ENCODE data around the gene POGLUT2.
"Not testable (repeated sequence)": the region's sequence is repeated elsewhere in the genome, so short reads cannot be mapped to it uniquely, and the experiment has no call there.

The POGLUT2 gene

DNA sequence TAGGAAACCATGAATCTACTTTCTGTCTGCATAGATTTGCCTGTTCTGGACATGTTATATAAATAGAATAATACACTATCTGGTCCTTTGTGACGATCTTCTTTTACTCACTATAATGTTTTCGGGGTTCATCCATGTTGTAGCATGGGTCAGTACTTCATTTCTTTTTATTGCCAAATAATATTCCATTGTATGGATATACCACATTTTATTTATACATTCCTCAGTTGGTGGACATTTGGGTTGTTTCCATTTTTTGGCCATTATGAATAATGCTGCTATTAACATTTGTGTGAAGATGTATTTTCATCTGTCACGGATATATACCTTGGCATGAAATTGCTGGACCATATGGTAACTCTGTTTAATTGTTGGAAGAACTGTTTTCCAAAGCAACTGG, 6.9 kb upstream of the POGLUT2 start:
- FAIRE-seq = no peak

DNA sequence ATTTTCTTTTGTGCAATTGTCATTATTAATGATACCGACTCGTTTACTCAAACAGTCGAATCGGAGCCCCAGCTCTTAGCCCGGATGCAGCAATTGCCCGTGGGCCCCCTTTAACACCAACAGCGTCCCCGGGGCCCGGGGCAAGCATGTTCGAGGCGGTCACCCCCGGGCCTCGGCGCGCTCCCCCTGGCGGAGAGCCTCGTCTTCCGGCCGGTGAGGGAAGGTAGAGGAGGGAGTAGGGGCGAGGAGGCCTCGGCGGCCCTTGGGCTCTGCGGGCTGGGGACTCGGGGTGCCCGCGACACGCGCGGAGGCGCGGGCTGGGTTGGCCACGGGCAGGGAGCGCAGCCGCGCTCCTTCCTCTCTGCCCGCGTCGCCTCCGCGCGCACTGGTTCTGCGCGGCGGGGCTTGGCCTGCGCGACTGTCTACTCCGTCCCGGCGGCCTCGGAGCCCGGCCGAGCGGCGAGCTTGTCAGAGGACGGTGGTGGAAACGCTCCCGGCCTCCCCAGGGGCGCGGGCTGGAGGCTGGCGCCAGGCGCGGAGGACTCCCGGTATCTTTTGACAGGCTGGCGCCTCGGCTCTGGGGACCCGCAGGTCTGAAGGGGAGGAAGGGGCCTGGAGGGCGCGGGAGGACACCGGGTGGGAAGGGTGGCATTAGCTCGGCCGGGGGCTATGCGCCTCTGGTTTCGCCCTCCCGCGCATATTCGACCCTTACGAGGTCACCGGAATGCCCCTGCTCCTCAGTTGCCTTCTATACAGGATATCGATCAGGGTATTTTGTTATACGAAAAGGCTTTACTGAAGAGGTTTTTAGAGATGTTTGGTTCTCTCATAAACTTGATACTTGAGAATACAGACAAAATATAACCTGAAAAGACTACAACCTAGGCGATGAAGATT, 1.6 kb upstream of the POGLUT2 start:
- no peak for FAIRE-seq

DNA sequence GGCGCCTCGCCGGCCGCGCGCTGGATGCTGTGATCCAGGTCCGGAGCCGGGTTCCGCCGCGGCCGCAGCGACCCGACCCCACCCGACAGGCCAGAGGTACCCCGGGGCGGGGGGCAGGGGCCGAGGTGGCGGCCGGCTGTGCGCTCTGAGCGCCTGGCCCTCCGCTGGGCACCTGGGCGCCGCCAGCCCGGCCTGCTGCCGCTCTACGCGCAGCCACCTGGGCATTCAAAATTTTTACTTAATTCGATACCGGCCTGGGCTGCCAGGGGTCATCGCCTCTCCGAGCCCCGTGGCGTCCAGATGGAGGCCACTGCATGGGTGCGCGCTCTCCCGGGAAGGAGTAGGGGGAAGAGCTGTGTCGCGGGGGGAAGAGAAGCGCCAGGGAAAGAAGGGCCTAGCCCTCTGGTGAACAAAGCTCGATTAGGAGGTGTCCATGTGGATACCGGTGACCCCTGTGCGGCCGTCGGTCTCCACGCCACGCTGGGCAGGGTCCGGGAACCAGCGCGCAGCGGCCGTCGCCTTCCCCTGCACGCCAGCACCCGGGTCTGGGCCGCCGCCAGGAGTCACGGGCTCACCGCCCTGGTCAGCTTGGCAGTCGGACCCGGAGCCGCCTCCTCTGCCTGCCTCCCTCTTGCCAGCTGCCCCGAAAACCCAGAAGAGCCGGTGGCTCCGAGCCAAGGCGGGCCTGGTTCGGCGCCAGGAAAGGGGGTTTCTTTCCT, 809 bp upstream of the POGLUT2 start:
- no peak for FAIRE-seq

DNA sequence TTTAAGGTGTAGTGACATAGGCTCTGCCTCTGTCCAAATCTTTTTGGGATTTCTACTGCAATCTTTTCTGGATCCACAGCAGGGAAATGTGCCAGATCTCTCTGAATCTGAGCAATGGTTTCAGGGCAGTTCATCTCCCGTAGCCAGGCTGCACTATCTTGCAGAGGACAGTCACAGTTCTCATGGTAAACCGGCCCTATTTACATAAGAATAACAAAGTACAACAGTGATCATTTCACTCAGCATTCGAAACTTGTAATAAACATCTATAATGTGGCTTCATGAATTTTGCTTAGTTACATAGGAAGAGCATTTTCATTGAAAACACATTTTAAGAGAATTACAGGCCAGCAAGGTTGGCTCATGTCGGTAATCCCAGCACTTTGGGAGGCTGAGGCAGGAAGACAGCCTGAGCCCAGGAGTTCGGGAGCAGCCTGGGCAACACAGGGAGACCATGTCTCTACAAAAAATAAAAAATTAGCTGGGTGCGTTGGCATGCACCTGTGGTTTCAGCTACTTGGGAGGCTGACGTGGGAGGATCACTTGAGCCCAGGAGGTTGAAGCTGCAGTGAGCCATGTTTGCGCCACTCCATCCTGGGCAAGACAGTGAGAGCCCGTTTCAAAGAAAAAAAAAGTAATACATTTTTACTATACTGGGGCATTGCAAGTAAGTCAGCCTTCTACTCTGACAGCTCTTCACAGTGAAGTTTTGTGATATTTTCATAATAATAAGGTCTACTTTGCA, 5.0 kb downstream of the POGLUT2 start:
- no peak for FAIRE-seq

DNA sequence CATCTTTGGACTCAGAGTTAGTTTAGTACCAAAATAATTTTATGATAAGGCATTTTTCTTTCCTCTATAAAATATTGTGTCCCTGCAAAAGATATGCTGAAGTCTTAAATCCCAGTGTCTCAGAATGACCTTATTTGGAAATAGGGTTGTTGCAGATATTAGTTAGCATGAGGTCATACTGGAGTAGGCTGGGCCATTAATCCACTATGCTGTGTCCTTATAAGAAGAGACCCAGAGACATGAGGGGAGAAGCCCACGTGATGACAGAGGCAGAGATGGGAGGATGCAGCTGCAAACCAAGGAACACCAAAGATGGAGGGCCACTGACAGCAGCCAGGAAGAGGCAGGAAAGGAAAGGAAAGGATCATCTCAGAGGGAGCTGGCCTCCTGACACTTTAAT, 6.4 kb downstream of the POGLUT2 start:
- no peak for FAIRE-seq

DNA sequence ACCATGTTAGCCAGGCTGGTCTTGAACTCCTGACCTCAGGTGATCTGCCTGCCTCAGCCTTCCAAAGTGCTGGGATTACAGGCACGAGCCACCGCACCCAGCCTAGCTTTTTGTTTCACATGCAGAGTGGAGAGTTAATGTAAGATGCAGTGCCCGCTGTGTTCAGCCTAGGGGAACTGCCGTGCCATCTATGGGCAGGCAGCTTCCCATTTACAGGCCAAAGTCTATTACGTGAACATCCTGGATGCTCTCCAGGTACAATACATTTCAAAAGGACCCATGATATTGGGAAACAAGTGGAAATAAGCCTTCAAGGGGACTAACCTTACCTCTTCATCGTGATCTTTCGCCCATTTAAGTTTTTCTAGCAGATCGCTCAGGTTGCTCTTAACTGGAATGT, 10.1 kb downstream of the POGLUT2 start:
- no peak for FAIRE-seq

DNA sequence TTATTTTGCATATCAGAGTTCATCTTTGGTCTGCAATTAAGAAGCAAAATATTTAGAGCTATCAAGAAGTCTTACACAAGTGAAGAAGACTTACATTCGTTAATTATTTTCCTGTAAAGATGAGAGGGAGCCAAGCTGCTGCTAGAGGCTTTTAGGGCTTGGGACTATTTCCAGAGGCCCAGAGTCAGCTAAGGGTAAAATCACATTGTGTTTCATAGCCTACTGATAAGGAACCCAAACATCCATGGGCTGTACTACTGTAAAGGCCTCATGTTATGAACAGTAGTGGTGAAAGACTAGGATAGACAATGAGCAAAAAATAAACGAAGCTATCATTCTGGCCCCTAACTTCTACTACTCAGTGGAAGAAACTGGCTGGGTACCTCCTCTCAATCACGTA, 14.3 kb downstream of the POGLUT2 start:
- FAIRE-seq = no peak

DNA sequence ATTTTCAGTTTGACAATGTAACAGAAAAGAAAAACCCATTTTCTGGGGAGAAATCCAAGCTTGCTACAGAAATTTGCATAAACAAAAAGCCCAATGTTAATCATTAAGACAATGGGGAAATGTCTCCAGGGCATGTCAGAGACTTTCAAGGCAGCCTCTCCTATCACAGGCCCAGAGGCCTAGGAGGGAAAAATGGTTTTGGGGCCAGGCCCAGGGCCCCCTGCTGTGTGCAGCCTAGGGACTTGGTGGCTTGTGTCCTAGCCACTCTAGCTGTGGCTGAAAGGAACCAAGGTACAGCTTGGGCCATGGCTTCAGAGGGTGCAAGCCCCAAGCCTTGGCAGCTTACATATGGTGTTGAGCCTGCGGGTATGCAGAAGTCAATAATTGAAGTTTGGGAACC, 17.2 kb downstream of the POGLUT2 start:
- FAIRE-seq = no peak

DNA sequence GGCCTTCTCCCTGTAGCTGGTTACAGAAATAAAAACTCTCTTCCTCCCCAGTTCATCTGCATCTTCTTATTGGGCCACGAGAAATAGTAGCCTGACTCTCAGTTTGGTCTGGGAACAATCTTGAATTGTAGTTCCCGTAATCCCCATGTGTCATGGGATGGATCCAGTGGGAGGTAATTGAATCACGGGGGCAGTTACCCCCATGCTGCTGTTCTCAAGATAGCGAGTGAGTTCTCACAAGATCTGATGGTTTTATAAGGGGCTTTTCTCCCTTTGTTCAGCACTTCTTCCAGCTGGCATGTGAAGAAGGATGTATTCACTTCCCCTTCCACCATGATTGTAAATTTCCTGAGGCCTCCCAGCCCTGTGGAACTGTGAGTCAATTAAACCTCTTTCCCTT, 18.1 kb downstream of the POGLUT2 start:
- FAIRE-seq = not testable (repeated sequence)

DNA sequence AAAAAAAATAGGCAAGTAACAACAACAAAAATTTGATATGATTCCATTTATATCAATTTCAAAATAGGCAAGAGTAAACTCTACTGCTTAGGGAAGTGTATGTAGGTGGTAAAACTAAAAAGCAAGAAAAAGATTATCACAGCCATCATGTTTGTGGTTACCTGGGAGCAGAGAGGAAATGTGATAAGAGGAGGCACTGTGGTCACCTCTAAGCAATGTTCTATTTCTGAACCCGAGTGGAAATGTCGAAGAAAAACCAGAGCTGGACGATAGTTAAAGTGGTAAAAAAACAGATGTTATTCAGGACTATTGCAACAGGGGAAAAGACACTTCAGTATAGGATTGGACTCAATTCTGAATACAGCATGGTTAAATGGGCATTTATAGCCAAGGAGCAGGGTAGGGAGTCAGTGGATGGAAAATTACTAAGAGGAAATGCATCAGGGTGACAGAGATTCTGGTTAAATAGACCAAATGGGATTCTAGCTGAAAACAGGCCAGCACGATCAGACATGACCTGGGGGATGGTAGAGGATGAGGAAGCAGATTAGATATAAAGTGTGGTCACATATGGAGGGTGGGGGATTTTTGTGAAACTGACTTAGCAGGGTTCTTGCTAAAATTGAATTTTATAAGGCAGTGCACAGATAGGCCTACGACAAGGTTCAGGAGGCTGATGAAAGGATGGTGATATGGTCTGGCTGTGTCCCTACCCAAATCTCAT, 19.2 kb downstream of the POGLUT2 start:
- no peak for FAIRE-seq

DNA sequence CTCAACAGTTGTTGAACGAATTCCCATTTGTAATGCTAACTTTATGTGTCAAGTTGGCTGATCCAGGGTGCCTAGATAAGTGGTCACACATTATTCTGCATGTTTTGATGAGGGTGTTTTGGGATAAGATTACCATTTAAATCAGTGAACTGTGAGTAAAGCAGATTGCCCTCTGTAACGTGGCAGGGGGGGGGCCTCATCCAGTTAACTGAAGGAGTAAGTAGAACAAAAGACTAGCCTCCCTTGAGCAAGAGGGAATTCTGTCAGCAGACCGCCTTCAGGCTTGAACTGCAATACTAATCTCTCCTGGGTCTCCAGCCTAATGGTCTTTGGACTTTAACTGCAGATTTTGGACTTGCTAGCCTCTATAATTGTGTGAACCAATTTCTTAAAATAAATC, 21.0 kb downstream of the POGLUT2 start:
- no peak for FAIRE-seq

DNA sequence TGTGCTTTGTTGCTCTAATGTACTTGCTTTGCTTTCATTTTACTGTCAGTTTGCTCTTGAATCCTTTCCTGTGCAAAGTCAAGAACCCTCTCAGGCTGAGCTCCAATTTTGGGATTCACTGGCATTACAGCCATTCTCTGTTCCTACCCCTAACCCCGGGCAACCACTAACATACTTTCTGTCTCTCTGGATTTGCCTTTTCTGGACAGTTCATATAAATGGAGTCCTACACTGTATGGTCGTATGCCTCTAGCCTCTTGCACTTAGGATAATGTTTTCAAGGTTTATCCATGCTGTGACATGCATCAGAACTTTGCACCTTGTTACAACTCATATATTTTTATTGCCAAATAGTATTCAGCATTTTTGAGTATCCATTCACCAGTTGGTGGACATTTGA, 22.5 kb downstream of the POGLUT2 start:
- no peak for FAIRE-seq

DNA sequence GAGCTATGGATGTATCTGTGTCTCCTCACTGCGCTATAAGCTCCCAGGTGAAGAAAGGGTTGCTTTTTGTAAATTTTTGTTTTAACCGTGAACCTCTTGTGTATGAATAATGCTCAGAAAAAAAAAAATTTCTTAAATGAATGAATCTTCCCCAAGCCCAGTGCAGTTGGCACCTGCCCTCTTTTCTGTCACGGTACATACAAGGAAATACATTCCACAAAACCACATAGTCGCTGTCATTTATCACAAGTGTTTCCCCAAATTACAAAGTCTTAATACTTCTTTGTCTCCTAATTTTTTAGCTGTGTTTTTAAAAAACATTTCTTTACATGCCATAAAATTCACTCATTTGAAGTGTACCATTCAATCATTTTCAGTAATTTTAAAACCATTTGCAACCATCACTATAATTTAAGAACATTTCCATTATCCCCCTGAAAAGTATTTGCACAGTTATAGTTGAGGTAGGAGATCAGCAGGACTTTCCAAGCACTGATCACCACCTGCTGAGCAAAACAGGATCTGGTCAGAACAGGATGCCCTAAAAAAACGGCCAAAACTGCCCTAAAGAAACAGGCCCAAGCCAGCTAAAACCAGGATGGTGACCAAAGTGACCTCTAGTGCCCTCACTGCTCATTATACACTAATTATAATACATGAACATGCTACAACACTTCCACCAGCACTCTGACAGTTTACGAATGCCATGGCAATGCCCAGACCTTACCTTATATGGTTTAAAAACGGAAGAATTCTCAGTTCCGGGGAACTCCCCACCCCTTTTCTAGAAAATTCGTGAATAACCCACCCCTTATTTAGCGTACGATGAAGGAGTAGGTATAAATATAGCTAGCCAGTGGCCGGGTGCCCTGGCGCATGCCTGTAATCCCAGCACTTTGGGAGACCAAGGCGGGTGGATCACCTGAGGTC, 23.9 kb downstream of the POGLUT2 start:
- no peak for FAIRE-seq

DNA sequence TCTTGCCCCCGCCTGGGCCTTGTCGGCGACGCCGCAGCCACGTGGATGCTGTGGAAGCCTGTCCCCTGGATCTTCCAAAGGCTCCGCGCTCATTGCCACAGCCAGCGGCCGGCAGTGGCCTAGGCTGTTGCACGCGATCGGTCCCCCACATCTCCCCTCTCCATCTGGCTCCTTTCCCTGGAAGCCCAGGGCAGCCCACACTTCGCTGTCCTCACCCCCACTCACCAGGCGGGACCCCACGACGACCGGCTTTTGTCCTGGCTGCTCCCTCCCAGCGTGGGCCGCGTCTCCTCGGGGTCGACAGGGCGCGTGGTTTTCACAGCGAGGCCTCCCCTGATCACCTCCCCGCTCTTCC, 24.6 kb downstream of the POGLUT2 start:
- no peak for FAIRE-seq

DNA sequence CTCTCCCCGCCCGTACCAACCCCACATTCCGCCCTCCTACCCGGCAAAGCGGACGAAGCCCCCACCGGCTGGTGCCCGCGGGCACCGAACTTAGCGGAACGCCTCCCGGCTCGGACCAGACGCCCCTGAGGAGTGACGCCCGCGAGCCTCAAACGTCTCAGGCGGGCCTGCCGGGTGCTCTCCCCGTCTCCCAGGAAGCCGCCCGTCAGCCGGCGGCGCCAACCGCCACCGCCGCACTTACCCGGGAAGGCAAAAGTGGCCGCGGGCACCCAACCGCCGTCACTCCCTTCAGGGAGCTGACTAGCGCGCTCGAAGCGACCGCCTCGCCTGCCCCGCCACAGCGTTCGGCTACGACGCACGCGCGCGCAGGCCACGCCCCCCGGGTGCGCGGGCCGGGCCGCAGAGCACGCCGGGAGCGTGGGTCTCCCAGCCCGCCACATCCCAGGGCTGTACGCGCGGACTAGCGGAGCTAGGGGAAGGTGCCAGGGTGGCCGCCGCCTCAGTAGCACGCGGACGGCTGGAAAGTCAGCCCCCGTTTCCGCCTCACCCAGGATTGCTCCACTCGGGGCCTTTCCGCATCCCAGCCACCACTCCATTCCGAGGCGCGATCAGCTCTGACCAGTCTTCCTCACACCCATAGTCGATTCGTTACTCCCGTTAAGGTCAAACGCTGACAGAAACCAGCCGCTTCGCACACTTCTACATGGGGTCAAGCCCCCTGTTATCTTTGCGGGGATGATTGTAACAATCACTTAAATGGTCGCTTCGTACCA, 25.1 kb downstream of the POGLUT2 start, which contains the start of gene TEX30:
TSS of gene TEX30 (minus strand) at position 346 of the 773 bp plus-strand sequence. CDS start 3,760 bp downstream, outside the sequence.
- no peak for FAIRE-seq

DNA sequence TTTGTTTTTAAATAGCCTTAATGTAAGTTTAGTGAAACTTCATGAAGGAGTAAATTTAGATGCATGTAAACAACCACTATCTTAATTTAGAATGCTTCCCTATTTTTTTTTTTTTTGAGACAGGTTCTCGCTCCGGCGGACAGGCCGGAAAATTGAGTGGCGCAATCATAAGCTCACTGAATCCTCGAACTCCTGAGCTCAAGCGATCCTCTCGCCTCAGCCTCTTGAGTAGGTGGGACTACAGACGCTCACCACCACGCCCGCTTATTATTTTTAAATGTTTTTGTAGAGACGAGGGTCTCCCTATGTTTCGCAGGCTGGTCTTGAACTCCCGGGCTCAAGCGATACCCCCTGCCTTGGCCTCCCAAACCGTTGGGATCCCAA, 26.7 kb downstream of the POGLUT2 start:
- FAIRE-seq = no peak

DNA sequence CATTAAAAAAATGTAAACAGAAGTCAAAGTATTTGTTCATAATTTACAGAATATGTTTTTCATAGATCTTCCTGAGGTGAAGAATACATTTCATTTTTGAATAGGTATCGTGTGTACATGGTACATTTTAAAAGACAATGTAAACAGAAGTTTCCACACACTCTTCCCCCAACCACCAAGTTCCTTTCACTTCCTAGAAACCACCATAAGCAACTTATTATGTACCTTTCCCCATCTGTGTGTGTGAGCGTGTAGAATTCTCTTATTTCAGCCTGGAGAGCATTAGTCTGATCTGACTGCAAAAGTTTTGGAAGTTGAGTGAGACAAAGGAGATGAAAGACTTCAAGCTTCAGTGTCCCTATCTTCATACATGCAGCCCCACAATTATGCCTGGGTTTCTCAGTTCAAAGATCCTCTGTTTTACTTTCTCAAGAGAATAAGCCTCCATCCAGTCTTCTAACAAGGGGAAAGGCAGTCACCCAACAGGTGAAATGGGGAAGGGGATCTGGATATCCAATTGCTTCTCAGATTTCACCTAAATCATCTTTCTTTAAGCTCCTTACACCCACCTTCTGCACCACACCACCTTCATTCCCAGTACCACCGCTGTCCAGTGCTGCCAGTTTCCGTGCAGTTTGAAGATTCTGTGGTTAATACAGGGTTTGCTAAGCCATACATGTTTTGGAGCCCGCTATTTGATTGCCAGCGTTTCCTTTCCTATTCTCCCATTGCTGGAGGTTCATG, 27.3 kb downstream of the POGLUT2 start:
- no peak for FAIRE-seq

DNA sequence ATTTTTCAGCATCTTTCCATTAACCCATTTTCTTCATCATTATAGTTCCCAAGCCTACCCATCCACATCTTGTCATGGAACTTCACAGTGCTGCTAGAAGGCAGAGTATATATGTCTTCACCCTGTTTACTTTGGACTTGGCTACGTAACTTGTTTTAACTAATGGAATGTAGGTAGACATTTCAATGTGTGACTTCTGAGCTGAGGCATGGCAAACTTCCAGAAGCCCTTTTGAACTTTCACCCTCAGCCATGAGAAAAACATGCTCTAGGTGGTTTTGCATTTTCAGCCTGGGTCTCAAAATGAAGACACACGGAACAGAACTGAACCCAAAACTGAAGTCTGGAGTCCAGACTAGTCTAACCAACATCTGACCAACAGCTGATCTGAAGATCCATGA, 28.3 kb downstream of the POGLUT2 start:
- no peak for FAIRE-seq

DNA sequence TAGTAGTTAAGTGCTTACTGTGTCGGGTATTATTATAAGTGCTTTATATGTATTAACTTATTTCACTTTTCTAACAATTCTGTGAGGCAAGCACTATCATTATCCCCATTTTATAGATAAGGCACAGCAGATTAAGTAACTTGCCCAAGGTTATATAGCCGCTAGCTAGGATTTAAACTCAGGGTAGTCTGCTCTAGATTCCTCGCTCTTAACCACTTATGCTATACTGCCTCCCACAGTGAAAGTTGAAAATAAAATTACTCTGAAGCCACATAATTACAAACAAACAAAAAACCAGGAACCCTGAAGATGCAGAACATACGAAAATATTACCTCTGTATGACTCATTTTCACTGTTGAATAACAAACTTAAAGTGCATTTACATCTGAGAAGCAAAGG, 29.1 kb downstream of the POGLUT2 start:
- no peak for FAIRE-seq

DNA sequence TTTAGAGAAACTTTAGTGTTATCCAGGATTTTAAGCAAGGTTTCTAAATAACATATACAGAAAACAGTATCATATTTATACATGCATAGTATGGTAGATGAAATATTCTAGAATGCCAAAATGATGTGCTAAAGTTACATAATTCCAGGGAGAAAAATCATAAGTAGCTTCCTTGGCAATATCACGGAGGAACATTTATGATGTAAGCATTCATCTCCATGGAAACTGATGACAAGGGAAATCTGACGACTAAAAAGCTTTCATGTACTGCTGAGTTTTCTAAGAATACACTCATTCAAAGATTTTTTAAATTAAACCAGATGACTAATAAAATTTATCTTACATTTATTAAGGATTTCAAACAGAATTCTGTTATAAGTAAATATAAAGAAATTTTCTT, 29.9 kb downstream of the POGLUT2 start:
- FAIRE-seq = no peak
